Caco-2 (cell line): ENCODE results near the gene SFSWAP. TPM values are rescaled to one million over a fixed set of nuclear protein-coding genes. Genes with fewer than 3 reads are reported as not detected.
"Not testable (repeated sequence)": the region's sequence is repeated elsewhere in the genome, so short reads cannot be mapped to it uniquely, and the experiment has no call there.

ENCODE experiments used
- BruUV-seq: library from RNA; stranded (reverse); fragments of 400-500 nt; replicated peaks from 2 replicates; lab custom pipeline; 2021; lab: Mats Ljungman, UMichigan
- CTCF ChIA-PET: fragments of 300-600 bp; sonication (Branson Sonifier 250); formaldehyde crosslinking; loops from one replicate; lab custom pipeline; 2022; ENCODE audit warnings: antibody characterized with exemption; lab: Charles Lee
- POLR2A ChIA-PET: fragments of 300-600 bp; sonication (Branson Sonifier 250); formaldehyde crosslinking; loops from one replicate; lab custom pipeline; 2022; ENCODE audit warnings: antibody characterized with exemption; lab: Charles Lee
- DNase-seq, 2 experiments: peaks; one replicate each; pipeline versions ENCODE4 v3.0.0 to v3.0.0-alpha.2; 2020 to 2022
- H3K27me3 ChIP-seq: replicated peaks from 2 replicates; pipeline ENCODE4 v1.6.0; 2011; ENCODE audit warnings: low read length; ENCODE audit not compliant: control insufficient read depth, insufficient read depth
- H3K36me3 ChIP-seq: 2 replicates; pipeline ENCODE4 v1.5.1; 2011; ENCODE audit warnings: low read length; ENCODE audit not compliant: control insufficient read depth, insufficient read depth
- H3K4me1 ChIP-seq: fragments of 250-450 bp; sonication (Bioruptor Pico); 2 replicates; pipeline ENCODE4 v1.5.1; 2020; ENCODE audit warnings: mild to moderate bottlenecking
- H3K4me3 ChIP-seq: 2 replicates; pipeline ENCODE4 v1.5.1; 2011; ENCODE audit warnings: low read depth, mild to moderate bottlenecking, control low read depth, low read length
- H3K9me3 ChIP-seq: fragments of 250-450 bp; sonication (Bioruptor Pico); 2 replicates; pipeline ENCODE4 v1.5.1; 2020; ENCODE audit warnings: mild to moderate bottlenecking, moderate library complexity
- H3K27ac Mint-ChIP-seq: one replicate; pipeline ENCODE4 v1.8.0; 2022; ENCODE audit warnings: mixed read lengths; ENCODE audit not compliant: unreplicated experiment
- H3K27me3 Mint-ChIP-seq: one replicate; pipeline ENCODE4 v1.8.0; 2022; ENCODE audit warnings: mixed read lengths; ENCODE audit not compliant: insufficient read depth, unreplicated experiment
- H3K36me3 Mint-ChIP-seq: one replicate; pipeline ENCODE4 v1.8.0; 2022; ENCODE audit warnings: mild to moderate bottlenecking, mixed read lengths; ENCODE audit not compliant: insufficient read depth, unreplicated experiment
- H3K4me1 Mint-ChIP-seq: one replicate; pipeline ENCODE4 v1.8.0; 2022; ENCODE audit warnings: low read depth, mixed read lengths; ENCODE audit not compliant: unreplicated experiment
- H3K4me3 Mint-ChIP-seq: one replicate; pipeline ENCODE4 v1.8.0; 2022; ENCODE audit warnings: mild to moderate bottlenecking, moderate library complexity, mixed read lengths; ENCODE audit not compliant: unreplicated experiment
- H3K9me3 Mint-ChIP-seq: one replicate; pipeline ENCODE4 v1.8.0; 2022; ENCODE audit warnings: mixed read lengths; ENCODE audit not compliant: unreplicated experiment
- intact Hi-C: fragments of 100-400 bp; cut with micrococcal nuclease; formaldehyde crosslinking; loops from one replicate; pipeline ENCODE4 v1.10.0; 2022; ENCODE audit not compliant: unreplicated experiment
- total RNA-seq: library from RNA; stranded (reverse); gene quantifications from 2 replicates; pipeline ENCODE4 v1.2.3, GENCODE V29; 2022
- TF ChIP-seq, protein P1 (sequence below), 2 experiments: fragments of 200-600 bp in 1 of 2; IDR thresholded peaks; 1 replicate in 1 of 2; 2 replicates in 1 of 2; pipeline versions ENCODE4 v1.5.1 to v1.8.0; 2011 to 2022; ENCODE audit warnings: antibody characterized with exemption in 1 of 2, control low read depth in 1 of 2, inconsistent platforms in 1 of 2, low read depth in 1 of 2, low read length in 1 of 2, mild to moderate bottlenecking in 1 of 2, moderate library complexity in 1 of 2; ENCODE audit not compliant: insufficient read depth in 1 of 2, severe bottlenecking in 1 of 2, unreplicated experiment in 1 of 2

The SFSWAP gene
- total RNA-seq, 1 experiment from 2014 or later, result 42.3 TPM

DNA sequence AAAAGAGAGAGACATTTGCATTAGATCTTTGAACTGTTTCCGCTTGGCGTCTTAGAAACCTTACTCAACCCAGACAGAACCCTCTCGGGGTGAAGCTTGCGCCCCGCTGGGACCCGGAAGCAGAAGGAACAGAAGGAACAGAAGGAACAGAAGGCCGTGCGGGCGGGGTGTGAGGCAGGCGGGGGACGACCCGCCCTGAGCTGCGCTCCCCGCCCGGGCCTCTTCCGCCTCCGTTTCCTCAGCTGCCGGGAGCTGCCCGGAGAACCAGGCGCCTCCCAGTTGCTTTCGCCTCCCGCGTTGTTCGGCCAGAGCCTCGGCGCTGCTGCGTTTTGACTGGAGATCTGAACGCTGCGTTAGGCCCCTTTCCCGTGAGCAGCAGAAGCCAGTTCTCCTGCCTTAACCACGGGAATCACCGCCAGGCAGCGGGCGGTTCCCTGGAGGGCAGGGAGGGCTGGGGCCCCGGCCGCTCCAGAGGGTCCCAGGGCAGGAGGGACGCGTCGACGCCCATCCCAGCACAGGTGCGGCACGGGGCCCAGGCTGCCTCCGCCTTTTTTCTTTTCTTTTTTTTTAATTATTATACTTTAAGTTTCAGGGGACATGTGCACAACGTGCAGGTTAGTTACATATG is 98.0 kb downstream of the SFSWAP start:
- H3K4me3 Mint-ChIP-seq, result peak overlapping the region; percentile 57
- no peaks in the 10 kb centered on the region for H3K4me1 ChIP-seq
- no peak for DNase-seq
- BruUV-seq, result no TSS peak
- no peaks in the 10 kb centered on the region for H3K27me3 ChIP-seq
- H3K4me3 ChIP-seq, result peak overlapping the region; percentile 32
- peaks cover 10% of the 10 kb centered on the region for H3K9me3 ChIP-seq
- POLR2A ChIA-PET, result no interaction called here
- H3K36me3 Mint-ChIP-seq, result no peaks in the 10 kb centered on the region
- peaks cover 10% of the 10 kb centered on the region for H3K9me3 Mint-ChIP-seq
- intact Hi-C loops, result no loop called here
- H3K36me3 ChIP-seq, result no peaks in the 10 kb centered on the region
- no peaks in the 10 kb centered on the region for H3K4me1 Mint-ChIP-seq
- TF ChIP-seq, protein P1, sequence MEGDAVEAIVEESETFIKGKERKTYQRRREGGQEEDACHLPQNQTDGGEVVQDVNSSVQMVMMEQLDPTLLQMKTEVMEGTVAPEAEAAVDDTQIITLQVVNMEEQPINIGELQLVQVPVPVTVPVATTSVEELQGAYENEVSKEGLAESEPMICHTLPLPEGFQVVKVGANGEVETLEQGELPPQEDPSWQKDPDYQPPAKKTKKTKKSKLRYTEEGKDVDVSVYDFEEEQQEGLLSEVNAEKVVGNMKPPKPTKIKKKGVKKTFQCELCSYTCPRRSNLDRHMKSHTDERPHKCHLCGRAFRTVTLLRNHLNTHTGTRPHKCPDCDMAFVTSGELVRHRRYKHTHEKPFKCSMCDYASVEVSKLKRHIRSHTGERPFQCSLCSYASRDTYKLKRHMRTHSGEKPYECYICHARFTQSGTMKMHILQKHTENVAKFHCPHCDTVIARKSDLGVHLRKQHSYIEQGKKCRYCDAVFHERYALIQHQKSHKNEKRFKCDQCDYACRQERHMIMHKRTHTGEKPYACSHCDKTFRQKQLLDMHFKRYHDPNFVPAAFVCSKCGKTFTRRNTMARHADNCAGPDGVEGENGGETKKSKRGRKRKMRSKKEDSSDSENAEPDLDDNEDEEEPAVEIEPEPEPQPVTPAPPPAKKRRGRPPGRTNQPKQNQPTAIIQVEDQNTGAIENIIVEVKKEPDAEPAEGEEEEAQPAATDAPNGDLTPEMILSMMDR (IDR thresholded peaks at IDR 0.05; ENCODE audit: insufficient read depth in 1 of 2, low read depth in 1 of 2, low read length in 1 of 2, severe bottlenecking in 1 of 2, unreplicated experiment in 1 of 2), result no peak
- no peak overlapping the region for H3K27ac Mint-ChIP-seq
- CTCF ChIA-PET, result no interaction called here
- no peaks in the 10 kb centered on the region for H3K27me3 Mint-ChIP-seq

DNA sequence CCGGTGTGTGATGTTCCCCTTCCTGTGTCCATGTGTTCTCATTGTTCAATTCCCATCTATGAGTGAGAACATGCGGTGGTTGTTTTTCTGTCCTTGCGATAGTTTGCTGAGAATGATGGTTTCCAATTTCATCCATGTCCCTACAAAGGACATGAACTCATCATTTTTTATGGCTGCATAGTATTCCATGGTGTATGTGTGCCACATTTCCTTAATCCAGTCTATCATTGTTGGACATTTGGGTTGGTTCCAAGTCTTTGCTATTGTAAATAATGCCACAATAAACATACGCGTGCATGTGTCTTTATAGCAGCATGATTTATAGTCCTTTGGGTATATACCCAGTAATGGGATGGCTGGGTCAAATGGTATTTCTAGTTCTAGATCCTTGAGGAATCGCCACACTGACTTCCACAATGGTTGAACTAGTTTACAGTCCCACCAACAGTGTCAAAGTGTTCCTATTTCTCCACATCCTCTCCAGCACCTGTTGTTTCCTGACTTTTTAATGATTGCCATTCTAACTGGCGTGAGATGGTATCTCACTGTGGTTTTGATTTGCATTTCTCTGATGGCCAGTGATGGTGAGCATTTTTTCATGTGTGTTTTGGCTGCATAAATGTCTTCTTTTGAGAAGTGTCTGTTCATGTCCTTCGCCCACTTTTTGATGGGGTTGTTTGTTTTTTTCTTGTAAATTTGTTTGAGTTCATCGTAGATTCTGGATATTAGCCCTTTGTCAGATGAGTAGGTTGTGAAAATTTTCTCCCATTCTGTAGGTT is 98.8 kb downstream of the SFSWAP start:
- H3K4me3 Mint-ChIP-seq, CTCF ChIA-PET, H3K4me3 ChIP-seq, DNase-seq, H3K36me3 ChIP-seq, H3K27ac Mint-ChIP-seq, H3K36me3 Mint-ChIP-seq, H3K27me3 ChIP-seq, H3K9me3 ChIP-seq, H3K4me1 Mint-ChIP-seq, intact Hi-C loops, POLR2A ChIA-PET, H3K4me1 ChIP-seq, H3K27me3 Mint-ChIP-seq, BruUV-seq: not testable (repeated sequence)
- peaks cover 11% of the 10 kb centered on the region for H3K9me3 Mint-ChIP-seq

DNA sequence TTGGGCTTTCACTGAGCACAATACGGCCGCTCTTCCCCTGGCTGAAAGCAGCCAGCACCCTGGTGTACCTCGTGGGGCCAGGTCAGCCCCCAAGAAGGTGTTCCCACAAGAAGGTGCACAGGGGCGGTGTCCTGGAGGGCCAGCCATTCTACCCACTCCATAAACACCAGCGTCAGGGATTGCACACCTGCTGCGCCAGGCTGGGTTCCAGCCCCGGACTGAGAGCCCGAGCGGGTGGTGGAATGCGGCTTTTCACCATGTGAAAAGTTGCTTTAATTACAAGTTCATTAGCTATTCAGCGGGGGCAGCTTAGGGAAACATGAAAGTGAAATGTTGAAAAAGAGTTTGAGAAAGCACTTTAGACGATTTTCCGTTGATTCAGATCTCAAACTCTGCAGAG is 99.8 kb downstream of the SFSWAP start:
- TF ChIP-seq, protein P1 (IDR thresholded peaks at IDR 0.05; ENCODE audit: insufficient read depth in 1 of 2, low read depth in 1 of 2, low read length in 1 of 2, severe bottlenecking in 1 of 2, unreplicated experiment in 1 of 2), result no peak
- intact Hi-C loops, result no loop called here
- Histone ChIP-seq H3K36me3 (no peaks in the 10 kb centered on the region), H3K4me3 (no peak overlapping the region), H3K27me3 (no peaks in the 10 kb centered on the region), H3K9me3 (peaks cover 10% of the 10 kb centered on the region), H3K4me1 (no peaks in the 10 kb centered on the region)
- no TSS peak for BruUV-seq
- Mint-ChIP-seq H3K4me3 (no peak overlapping the region), H3K4me1 (no peaks in the 10 kb centered on the region), H3K9me3 (peaks cover 11% of the 10 kb centered on the region), H3K36me3 (no peaks in the 10 kb centered on the region), H3K27me3 (no peaks in the 10 kb centered on the region), H3K27ac (no peak overlapping the region)
- ChIA-PET POLR2A (no interaction called here), CTCF (no interaction called here)
- DNase-seq, result no peak
